GM12875 (cell line): ENCODE data around the gene EDAR.

ENCODE experiments used
- H3K4me3 ChIP-seq: one replicate; pipeline ENCODE4 v1.5.1; 2011; ENCODE audit warnings: low read depth, low read length, control low read depth
- TF ChIP-seq, protein P1 (sequence below): IDR thresholded peaks from 2 replicates; pipeline ENCODE4 v1.5.1; 2011; ENCODE audit warnings: low read depth, mild to moderate bottlenecking, control low read depth, inconsistent platforms, low read length, moderate library complexity, borderline replicate concordance; ENCODE audit not compliant: insufficient read depth

Gene EDAR

GRCh38 chr2:108941161-108941665, 47.8 kb downstream of the EDAR start:
- TF ChIP-seq, protein P1, sequence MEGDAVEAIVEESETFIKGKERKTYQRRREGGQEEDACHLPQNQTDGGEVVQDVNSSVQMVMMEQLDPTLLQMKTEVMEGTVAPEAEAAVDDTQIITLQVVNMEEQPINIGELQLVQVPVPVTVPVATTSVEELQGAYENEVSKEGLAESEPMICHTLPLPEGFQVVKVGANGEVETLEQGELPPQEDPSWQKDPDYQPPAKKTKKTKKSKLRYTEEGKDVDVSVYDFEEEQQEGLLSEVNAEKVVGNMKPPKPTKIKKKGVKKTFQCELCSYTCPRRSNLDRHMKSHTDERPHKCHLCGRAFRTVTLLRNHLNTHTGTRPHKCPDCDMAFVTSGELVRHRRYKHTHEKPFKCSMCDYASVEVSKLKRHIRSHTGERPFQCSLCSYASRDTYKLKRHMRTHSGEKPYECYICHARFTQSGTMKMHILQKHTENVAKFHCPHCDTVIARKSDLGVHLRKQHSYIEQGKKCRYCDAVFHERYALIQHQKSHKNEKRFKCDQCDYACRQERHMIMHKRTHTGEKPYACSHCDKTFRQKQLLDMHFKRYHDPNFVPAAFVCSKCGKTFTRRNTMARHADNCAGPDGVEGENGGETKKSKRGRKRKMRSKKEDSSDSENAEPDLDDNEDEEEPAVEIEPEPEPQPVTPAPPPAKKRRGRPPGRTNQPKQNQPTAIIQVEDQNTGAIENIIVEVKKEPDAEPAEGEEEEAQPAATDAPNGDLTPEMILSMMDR, result no peak
- H3K4me3 ChIP-seq, result no peak overlapping the region

GRCh38 chr2:108940156-108940555, 48.9 kb downstream of the EDAR start:
- no peak overlapping the region for H3K4me3 ChIP-seq
- TF ChIP-seq, protein P1, result no peak

DNA sequence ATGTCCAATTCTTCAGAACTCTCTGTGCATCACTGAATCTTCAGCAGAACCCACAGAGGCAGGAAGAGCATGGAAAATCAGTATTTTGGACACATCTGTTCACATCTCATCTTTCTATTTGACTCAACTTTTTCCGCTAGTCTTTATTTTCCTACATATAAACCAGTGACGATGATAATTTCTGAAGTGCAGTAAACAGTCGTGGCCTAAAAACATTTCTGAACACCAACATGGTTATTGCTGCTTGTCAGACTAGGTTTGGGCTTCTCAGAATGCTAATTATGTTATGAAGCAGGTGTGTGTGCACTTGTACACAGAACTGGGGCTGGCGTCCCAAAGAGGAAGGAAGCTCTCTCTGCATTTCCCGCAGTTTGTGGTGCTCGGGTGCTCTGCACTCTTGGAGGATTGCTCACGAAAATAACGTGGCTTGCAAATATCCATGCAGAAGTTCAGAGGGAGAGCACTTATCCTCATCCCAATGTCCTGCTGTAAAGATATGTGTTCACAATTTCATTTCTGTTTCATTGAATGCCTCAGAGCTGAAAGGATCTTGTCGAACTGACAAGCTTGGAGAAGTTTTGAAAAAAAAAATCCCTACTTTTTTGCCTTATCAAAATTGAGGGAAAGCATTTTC, 50.8 kb downstream of the EDAR start:
- TF ChIP-seq, protein P1, result no peak
- H3K4me3 ChIP-seq, result no peak overlapping the region

GRCh38 chr2:108937367-108938017, 51.5 kb downstream of the EDAR start:
- H3K4me3 ChIP-seq, result no peak overlapping the region
- TF ChIP-seq, protein P1, result no peak

- no peak overlapping the region for H3K4me3 ChIP-seq
- TF ChIP-seq, protein P1, result no peak
These were observed 52.2 kb downstream of the EDAR start for GRCh38 chr2:108936866-108937265.

- TF ChIP-seq, protein P1, result no peak
- H3K4me3 ChIP-seq, result no peak overlapping the region
These were observed 52.8 kb downstream of the EDAR start for GRCh38 chr2:108936076-108936864.
